NCI-H524 (cell line): ENCODE measurements around the gene SNRPB2.
A peak's percentile ranks its signal among the peaks of the same experiment; 100 is the strongest.

Source experiments
- DNase-seq, 2 experiments: peaks; one replicate each; lab custom pipeline; 2025; lab: John Stamatoyannopoulos, UW

Gene SNRPB2

DNA sequence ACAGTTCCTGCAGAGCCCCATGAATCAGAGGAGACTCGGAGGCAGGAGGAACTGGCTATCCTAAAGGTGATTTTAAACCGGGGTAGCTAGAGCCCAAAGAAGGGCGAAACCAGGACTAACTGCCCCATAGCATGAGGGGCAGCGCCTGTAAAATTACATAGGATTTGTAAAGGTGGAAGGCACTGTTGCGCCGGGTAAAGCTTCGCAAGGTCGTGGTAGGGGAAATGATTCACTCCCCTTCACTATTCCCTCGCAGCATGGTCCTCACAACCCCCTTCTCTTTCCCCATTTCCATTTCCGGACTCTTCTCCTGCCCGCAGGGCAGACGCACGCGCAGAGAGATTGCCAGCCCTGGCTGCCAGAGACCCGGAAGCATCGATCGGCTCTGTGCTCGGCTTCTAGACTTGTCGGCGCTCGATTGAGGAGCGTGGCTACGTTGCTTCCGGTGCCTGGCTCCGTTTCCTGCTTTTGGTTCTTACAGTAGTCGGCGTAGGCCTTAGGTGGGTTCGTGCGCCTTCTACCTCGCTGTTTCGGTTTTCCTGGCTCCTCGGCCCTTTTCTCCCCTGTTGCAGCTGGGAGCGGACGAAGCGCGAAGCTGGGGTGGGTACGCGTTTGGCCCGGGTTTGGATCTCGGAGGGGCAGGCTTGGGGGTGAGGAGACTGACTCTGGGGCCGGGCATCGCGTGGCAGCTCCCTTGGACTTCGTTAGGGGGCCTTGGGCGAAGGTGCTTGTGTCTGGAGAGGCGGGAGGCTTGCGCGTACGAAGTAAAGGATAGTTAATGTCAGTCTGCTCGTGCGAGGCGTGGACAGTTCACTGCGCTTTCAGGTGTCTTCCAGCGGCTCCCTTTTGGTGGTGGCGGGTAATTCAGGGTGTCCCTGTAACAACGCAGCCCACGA lies at the start of gene SNRPB2:
Gene SNRPB2 (plus strand): TSS at position 462 of the 896 bp plus-strand sequence. CDS start 1,677 bp downstream, outside the sequence.
- peak; percentile 85 to 96 for DNase-seq

DNA sequence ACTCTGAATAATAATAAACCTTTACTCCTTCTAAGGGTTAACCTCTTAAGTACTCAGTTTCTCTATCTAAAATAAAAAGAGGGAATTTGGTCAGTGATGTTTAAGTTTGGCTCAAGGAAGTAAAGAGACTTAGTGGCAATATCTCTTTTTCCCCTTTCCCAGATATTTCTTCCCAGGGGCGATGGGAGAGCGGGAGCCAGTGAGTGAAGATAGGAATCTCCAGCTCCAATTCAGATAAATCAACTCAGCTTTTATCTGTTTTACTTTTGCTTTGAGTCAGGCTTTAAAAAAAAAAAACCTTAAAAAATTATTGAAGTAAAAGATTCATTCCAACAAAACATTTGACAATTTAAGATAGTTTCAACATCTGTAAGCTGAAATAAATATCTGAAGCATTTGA lies 45.4 kb upstream of the SNRPB2 start:
- no peak for DNase-seq

DNA sequence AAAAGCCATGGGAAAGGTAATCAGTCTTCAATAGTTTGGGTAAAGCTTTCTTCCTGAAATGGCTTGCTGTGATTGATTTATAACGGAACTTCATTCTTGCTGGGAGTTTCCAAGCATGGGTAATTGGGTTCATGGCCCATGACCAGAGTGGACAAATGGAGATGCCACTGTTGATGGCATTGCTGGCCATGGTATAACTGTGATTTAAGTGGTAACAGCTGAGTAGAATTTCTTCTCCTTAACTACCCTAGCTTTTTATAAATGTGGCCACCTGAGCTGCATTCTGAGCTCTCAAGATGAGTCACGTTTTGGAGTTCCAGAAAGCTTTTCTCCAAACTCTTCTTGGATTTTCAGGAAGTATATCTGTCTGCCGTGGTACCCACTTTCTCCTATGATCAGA lies 39.9 kb upstream of the SNRPB2 start:
- no peak for DNase-seq

DNA sequence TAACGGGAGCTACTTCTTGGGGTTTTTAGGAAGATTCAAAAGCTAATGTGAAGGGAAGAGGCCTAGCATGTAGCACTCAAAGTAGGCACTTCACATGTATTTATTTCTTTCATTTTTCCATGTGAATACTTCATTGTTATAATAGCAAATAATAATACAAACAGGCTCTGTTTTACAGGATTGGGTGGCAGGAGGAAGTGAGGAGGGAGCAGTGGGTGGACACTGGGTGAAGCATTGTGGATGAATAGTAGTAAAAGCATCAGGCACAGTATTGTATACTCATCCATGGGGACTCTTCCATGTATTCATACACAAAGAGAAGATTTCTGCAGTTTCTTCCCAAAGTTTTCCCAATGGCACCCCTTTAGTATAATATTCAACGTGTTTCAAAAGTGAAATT lies 38.4 kb upstream of the SNRPB2 start:
- no peak for DNase-seq

DNA sequence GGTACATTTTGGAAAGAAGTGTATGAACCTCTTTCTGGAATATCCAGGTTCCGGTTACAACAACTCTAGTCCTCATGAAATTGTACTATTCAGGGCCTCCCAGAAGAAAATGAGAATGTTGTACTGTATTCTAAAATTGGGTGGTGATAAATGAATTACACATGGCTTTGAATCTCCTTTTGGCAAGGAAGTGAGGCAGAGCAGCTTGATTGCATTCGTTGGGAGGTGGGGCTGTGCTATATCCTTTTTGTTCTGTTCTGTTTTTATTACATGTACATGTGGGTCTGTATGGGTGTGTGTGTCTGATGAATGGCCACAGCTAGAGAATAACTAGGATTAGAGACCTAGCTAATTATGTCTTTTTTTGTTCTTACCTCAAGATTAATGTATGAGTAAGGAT lies 37.8 kb upstream of the SNRPB2 start:
- DNase-seq = no peak

DNA sequence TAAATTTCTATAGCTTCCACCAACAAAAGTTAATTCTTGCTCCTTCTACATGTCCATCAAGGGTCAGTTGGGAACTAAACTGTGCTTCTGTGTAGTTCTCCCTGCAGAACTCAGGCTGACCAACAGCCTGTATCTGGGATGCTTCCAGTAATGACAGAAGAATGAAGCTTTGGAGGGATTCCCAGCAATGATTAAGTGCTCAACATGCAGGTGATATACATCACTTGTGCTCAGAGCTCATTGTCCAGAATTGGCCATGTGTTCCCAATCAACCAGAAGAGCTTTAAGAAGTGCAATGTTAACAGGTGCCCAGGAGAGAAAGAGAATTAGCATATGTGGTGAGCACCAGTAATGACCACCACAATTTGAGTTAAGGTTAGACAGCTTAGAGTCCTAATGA lies 37.4 kb upstream of the SNRPB2 start:
- DNase-seq = peak in 1 of 2 experiments; percentile 11

DNA sequence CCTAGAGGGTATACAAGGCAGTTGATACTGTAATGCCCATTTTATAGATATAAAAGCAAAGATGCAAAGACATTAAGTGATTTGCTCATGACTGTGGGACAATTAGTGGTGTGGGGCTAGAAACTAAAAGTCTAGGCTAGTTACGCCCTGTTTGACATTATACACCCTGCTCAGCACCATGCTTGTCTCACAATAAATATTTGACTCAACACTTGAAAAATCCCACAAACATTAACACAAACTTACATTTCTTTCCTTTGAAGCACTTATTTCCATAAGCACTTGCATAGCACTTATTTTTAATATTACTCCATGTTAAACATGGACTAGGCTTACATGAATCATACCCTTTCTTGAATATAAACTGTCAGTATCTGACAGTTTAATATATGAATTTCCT lies 36.5 kb upstream of the SNRPB2 start:
- DNase-seq = no peak

DNA sequence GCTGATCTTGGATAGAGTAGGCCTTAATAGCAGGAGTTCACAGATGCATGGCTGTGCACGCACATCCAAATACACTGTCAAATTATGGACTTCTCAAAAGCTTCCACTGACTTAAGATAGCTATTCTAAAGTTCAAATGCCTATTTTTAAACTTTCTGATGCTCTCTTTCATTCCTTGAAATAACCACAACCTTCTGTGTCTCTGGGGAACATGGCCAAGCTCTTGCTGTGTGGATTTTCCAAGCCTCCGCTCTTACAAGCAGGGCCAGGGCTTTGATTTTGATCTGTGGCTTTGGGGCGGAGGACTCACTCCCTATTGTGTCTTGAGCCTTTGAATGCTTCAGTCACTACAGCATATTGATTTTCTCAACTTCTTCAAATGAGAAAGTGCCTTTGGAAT lies 35.7 kb upstream of the SNRPB2 start:
- no peak for DNase-seq

DNA sequence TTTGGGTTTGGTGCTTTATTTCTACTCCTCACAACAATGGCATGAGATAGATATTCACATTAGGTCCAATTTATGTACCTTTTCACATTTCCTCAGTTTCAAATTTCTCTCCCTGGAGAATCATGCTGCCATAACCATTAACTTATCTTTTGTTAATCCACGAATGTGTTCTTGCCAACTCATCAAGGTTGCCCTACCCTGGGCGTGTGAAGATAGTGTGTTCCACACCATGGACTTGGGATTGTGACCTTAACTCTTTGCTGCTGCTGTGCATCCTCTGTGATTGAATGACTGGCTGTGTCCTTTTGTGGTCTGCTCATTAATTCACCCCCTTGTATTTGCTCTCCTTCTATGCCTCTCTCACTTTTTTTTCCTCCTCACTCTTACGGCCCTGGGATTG lies 34.2 kb upstream of the SNRPB2 start:
- DNase-seq = no peak

DNA sequence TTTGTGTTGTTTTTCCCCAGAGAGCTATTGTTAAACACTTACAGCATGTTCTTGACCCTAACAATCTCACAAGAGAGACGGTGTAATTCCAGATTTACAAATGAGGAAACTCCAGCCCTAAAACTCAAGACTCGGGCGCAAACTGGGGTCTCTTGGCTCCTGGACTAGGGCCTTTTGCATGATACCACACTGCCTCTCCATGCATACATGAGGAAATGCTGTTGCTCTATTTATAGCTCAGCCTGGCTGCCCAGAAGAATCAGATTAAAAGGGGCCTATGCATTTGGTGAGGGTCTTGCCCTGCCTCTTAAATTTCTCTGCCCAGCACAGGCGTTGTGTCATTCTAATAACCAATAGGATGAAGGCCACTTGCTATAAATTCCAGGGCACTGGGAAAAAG lies 30.5 kb upstream of the SNRPB2 start:
- DNase-seq = peak in 1 of 2 experiments; percentile 71

DNA sequence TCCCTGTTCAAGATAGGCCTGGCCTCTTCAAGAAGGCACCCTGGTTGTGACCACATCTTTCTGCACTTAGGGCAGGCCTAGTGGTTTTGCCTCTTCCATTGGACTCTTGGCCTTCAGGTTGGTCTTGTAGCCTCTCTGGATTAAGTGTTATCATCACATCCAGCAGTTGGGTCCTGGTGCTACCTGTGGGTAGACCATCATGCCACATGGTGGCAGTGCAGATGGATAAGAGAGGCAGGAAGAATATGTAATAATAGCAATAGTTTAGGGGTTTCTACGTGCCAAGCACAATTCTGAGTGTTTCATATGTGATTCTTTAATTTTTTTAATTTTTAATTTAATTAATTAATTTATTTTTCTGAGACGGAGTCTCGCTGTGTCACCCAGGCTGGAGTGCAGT lies 28.5 kb upstream of the SNRPB2 start:
- DNase-seq = peak; percentile 8 to 35

DNA sequence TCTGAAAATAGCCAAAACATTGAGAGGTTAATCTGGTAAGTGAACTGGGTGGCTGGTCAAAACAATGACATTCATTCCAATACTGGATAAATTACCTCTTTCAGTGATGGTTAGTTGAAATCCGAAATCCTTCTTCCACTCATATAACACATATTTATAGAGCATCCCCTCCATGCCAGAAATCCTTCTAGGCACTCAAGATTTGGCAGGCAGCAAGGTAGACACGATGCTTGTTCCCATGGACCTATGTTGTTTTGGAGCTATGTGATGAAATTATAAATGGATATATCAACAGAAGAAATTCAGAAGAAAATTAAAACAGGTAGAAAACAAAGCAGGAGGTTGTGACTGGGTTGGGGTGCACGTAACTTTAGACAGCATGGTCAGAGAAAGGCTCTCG lies 26.3 kb upstream of the SNRPB2 start:
- no peak for DNase-seq

DNA sequence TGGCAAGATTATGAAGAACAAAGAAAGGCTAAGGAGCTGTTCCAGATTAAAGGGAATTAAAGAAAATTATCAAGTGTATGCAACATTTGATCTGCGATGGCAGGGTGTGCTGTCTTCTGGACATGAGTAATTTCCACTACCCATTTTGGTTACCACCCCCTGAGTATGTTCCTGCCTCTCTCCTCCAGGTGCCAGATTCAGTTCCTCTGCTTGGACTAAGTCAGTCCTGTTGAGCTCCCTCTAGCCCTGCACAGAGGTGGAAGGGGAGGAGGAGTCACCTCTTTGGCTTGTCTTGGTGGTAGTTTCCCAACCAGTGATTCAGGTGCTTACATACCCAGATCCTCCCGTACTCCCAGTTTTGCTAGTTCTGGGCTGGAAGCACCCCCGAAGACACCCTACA lies 22.2 kb upstream of the SNRPB2 start:
- no peak for DNase-seq

DNA sequence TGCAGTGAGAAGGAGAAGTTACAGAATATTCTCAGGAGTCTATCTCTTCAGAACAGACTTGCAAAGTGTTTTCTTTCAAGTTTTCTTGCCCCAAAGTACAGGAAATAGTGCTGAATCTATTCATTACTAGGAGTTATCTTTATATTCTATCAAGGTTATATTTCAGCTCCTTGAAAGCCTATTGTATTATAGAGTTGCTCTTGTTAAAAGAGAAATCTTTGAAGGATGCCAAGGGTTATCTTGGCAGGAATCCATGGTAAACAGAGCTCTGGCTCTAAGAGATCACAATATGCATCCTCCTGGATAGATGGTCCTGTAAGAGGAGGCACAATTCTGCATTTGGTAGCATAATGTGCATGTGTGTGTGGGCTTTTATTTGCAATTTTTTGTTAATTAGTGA lies 21.2 kb upstream of the SNRPB2 start:
- no peak for DNase-seq

DNA sequence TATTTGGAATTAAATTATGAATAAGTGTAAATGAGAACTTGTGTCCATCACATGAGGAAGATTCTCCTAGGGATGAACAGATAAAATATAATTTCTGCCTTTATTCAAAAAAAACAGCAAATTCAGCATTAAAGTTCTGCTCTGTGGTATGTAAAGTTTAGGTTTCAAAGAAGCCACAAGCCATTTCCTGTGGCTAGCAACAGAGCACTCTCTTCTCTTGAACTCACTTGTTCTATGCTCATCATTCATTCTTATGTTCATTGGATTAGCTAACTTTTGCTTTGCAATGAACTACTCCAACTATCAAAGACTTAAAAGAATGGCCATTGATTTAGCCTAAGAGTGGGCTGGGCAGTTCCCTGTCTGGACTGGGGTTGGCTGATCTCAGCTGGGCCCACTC lies 20.8 kb upstream of the SNRPB2 start:
- DNase-seq = no peak

DNA sequence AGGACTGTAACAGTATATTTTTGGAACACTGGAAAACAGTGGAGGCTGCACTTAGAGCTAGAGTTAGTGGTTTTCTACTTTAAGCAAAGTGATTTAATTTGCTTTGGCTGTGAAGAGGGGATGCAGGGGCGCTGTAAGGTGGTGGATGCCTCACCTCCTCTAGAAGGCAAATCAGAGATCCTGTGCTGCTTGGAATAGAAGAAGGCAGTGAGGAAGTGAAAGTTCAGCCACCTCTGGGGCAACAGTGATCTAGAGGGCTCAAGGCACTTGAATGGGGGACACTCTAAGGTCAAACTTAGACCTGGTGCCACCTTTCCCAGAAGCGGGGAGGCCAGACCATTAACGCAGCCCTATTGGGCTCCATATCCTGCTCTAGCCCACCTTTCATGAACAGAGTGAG lies 19.0 kb upstream of the SNRPB2 start:
- no peak for DNase-seq

DNA sequence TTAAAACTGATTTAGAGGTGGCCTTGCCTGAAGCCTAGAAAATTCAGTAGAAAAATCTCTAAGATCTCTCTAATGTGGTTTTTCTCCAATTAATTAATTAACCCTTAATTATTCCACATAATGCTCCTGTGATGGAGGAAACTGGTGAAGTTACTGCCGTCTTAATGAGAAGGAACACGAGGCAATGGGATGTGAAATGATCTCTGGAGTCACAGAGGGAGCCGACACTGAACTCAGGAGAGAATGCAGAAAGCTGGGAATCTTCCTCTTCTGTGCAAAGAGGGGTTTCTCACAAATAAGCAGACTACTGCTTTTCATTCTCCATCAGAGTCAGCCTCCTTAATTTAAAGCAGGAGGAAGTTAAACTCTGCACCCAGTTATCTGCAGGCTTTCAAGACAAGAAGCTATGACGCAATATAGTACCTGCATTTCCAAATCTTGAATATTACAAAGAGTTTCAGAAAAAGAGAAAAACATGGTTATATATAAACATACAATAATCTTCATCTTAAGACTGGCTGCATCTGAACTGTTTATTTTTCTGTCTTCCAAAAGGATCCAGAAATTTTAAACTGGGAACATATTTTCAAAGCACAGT lies 18.1 kb upstream of the SNRPB2 start:
- no peak for DNase-seq

DNA sequence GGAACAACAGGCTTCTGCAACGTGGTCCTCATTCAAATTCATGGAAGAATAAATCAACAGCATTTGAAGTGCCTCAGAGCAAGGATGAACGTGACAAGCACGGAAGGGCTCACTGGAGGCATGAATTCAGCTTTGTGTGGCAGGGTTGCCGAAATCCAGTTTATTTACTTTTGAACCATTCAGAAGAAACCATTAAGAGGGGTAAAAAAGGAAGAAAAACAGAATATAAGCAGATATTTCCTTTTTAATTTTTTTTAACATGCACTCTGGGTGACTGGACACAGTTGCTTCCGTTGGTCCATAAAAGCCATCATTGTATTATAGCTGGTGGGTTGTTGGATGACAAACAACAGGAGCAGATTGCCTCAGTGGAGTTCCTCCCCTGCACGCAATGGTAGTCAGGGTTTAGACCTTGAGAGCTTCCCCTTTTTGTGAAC lies 17.3 kb upstream of the SNRPB2 start:
- no peak for DNase-seq

DNA sequence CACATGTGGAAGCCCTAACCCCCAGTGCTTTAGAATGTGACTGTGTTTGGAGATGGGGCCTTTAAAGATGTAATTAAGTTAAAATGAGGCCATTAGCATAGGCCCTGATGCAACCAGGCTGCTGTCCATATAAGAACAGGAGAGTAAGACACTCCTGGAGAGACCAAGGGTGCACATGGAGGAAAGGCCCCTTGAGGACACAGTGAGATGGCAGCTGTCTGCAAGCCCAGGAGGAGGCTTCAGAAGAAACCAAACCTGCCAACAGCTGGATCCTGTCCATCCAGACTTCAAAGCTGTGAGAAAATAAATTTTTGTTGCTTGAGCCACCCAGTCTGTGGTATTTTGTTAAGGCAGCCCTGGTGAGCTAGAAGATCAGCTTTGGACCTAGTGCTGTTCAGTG lies 16.8 kb upstream of the SNRPB2 start:
- DNase-seq = no peak

DNA sequence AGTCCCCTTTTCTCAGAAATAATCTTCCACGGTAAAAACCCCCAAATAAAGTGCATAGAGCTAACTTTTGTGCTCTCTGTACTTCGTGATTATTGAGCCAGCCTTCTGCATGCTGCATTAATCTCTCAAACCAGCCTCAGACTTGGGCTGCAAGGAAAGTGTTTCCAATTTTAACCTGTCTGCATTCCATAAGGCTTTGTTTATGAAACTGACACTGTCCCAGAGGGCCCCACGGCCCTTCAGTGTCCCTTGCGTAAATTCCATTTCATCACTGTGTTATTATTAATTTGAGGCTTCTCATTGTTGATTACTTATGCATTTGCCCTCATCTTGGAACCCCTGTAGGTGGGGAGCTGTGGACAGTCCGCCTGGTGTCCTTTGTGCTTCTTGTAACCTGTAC lies 15.6 kb upstream of the SNRPB2 start:
- no peak for DNase-seq

DNA sequence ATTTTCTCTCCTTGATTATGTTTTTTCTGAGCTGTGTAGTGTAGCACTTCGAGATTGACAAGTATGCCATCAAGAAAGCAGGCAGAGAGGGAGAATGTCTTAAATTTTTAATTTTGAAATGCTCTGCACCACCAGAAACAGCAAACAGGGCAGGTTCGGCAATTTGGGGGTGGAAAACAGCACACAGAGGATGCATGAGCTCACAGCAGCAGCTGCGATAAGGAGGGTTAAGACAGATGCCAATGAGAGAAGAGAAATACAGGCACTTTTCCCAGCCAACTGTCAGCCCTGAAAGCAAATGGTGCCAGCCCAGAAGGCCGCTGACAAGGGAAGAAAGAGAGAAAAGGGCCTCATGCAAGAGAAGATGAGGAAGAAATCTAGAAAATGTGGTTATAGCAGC lies 15.1 kb upstream of the SNRPB2 start:
- DNase-seq = peak in 1 of 2 experiments; percentile 50

DNA sequence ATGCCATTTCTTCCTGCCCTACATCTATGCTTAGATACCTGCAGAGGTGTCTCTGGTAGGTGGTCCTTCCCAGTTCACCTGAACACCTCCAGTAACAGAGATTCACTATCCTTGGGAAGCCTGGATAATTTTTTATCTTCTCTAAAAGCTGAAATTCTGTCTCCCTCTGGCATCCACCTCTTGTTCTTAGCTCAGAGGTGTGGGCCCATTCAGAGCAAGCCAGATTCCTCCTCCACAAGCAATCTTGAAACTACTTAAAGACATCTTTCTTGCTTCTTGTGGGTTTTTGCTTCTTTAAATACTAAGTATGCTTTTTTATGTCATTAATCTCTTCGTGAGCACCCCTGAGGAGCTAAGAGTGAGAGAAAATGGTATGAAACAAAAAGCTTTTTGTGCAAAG lies 10.4 kb upstream of the SNRPB2 start:
- no peak for DNase-seq

DNA sequence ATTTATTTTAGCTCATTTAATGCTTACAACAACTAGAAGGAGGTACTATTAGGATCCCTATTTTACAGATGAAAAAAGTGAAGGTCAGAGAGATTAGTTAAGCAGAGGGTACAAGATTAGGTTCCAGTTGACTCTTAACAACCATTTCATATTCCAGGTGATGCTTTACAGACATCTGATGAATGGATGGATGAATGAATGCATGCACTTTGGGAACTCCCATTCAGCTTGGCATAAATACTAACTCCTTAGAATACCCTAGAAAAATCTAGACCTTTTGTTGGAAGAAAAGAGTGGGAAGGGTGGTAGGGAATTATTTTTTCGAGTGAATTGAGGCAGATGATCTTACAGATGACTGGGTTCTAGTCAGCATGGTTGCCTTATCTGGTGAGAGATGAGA lies 746 bp upstream of the SNRPB2 start:
- DNase-seq = no peak
